GM12878 (cell line): ENCODE data around the gene SACM1L. TPM values are rescaled to one million over a fixed set of nuclear protein-coding genes. Genes with fewer than 3 reads are reported as not detected.

Experiments
- BHLHE40 ChIP-seq, 2 experiments: fragments of 450-650 bp in 1 of 2; IDR thresholded peaks; 2 replicates each; pipeline ENCODE4 v1.6.1; 2011 to 2017; ENCODE audit warnings: low read depth in 2 of 2, borderline replicate concordance in 1 of 2, improper control_type of control experiment in 1 of 2, low read length in 1 of 2, mild to moderate bottlenecking in 1 of 2
- CHD1 ChIP-seq: IDR thresholded peaks from 2 replicates; pipeline ENCODE4 v1.6.1; 2012; ENCODE audit warnings: low read depth, low read length, improper control_type of control experiment
- EP300 ChIP-seq, 2 experiments: fragments of 150-350 bp in 1 of 2; IDR thresholded peaks; 2 replicates each; pipeline ENCODE4 v1.6.1; 2011 to 2012; ENCODE audit warnings: low read depth in 2 of 2, low read length in 2 of 2, borderline replicate concordance in 1 of 2, improper control_type of control experiment in 1 of 2, inconsistent platforms in 1 of 2; ENCODE audit not compliant: control insufficient read depth in 1 of 2
- ESRRA ChIP-seq: IDR thresholded peaks from 2 replicates; pipeline ENCODE4 v1.6.1; 2012; ENCODE audit warnings: mild to moderate bottlenecking, low read length, improper control_type of control experiment
- NBN ChIP-seq: fragments of 450-650 bp; IDR thresholded peaks from 2 replicates; pipeline ENCODE4 v1.6.1; 2016
- NFYA ChIP-seq: IDR thresholded peaks from 2 replicates; pipeline ENCODE4 v1.6.1; 2011; ENCODE audit warnings: low read depth, mild to moderate bottlenecking, low read length, improper control_type of control experiment, borderline replicate concordance
- NFYB ChIP-seq: IDR thresholded peaks from 2 replicates; pipeline ENCODE4 v1.6.1; 2011; ENCODE audit warnings: low read depth, mild to moderate bottlenecking, low read length, improper control_type of control experiment, moderate library complexity; ENCODE audit not compliant: insufficient read depth
- RB1 ChIP-seq: fragments of 450-650 bp; formaldehyde crosslinking; IDR thresholded peaks from 2 replicates; pipeline ENCODE4 v1.6.1; 2017; ENCODE audit warnings: mild to moderate bottlenecking, borderline replicate concordance
- RFX5 ChIP-seq: IDR thresholded peaks from 2 replicates; pipeline ENCODE4 v1.6.1; 2011; ENCODE audit warnings: low read depth, low read length, improper control_type of control experiment
- SIX5 ChIP-seq: IDR thresholded peaks from 2 replicates; pipeline ENCODE4 v1.6.1; 2011; ENCODE audit warnings: mild to moderate bottlenecking, low read depth, low read length, moderate library complexity; ENCODE audit not compliant: severe bottlenecking
- SMAD1 ChIP-seq: fragments of 450-650 bp; IDR thresholded peaks from 2 replicates; pipeline ENCODE4 v1.6.1; 2018; ENCODE audit warnings: mild to moderate bottlenecking, low read depth; ENCODE audit not compliant: partially characterized antibody
- SMC3 ChIP-seq: IDR thresholded peaks from 2 replicates; pipeline ENCODE4 v1.6.1; 2011; ENCODE audit warnings: low read length, improper control_type of control experiment, borderline replicate concordance
- ZNF217 ChIP-seq: fragments of 450-650 bp; IDR thresholded peaks from 2 replicates; pipeline ENCODE4 v1.6.1; 2017; ENCODE audit warnings: antibody characterized with exemption, mild to moderate bottlenecking
- polyA plus RNA-seq, 11 experiments: library from polyadenylated mRNA; depleted of rRNA in 4 of 11; unstranded in 6 of 11; stranded (reverse) in 5 of 11; fragments of >200 nt; fragmentation: Nextera tagmentation in 4 of 11; fragmentation: Illumina TruSeq in 1 of 11; extraction: Ambion mirVana in 4 of 11; extraction: Trizol in 1 of 11; gene quantifications; 1 replicate in 1 of 11; 2 replicates in 10 of 11; pipeline versions ENCODE4 v1.2.1 to v1.2.3, GENCODE V29; 2011 to 2016; ENCODE audit warnings: inconsistent platforms in 2 of 11, missing spikeins in 2 of 11, low read depth in 1 of 11
- total RNA-seq, 4 experiments: library from RNA; depleted of rRNA in 3 of 4; stranded (reverse); fragments of >200 nt in 3 of 4; fragmentation: Illumina TruSeq in 1 of 4; extraction: Trizol in 1 of 4; gene quantifications; 2 replicates each; pipeline versions ENCODE4 v1.2.1 to v1.2.3, GENCODE V29; 2013 to 2021
- TF ChIP-seq, protein P1 (sequence below): fragments of 450-650 bp; IDR thresholded peaks from 2 replicates; pipeline ENCODE4 v1.6.1; 2017; ENCODE audit warnings: mild to moderate bottlenecking, moderate library complexity
- TF ChIP-seq, protein P2 (sequence below): IDR thresholded peaks from 2 replicates; pipeline ENCODE4 v1.6.1; 2011; ENCODE audit warnings: low read depth, mild to moderate bottlenecking, low read length, moderate library complexity, borderline replicate concordance; ENCODE audit errors: extremely low read depth

The SACM1L gene
- total and polyA plus RNA-seq, 10 of the 15 experiments (the other 5 are each of a cell fraction or from before 2014, with no cell fraction given) = 16.5 to 48.3 (median 28.9) TPM

DNA sequence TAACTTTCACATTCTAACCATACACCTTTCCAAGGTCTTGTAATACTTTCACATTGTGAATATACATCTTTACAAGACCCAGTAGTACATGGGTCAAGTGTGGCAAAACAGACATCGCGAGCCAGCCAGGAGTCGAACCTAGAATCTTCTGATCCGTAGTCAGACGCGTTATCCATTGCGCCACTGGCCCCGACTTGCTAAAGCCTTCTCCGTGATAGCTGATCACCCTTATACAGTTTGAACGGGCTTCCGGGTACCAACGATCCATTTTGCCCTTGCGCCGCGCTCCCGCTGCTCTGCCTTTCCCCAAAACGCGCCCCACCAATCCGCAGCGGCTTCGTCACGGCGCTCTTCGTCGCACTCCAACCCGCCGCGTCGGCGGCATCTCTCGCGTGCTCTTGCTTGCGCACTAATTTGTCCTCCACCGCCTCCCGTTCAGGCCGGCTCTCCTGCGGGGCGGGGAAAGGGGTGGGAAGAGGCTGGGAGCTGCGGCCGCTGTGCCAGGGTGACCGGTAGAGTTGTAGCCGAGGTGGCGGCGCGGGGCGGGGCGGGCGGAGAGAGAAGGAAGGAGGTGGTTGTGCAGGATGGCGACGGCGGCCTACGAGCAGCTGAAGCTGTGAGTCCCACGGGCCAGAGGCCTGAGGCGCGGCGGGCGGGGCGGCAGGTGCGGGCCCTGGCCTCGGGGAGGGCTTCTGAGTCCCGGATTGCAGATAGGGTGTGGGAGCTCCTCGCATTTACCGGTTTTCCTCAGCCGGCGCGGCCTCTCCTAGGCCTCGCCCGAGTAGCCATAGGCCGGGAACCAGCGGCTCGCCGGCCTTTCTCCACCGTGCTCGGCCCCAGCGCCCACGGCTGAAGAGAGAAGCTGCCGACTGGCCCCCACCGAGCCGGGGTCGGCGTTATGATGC lies at the start of gene SACM1L (continued):
- TF ChIP-seq SIX5 = peak; percentile 37
- no peak; the same call in 1 of the 2 replicates for TF ChIP-seq RB1
- no peak for TF ChIP-seq CHD1
- peak; percentile 70 to 86; a peak in 3 of 4 replicates for TF ChIP-seq BHLHE40 (IDR thresholded peaks at IDR 0.05; ENCODE audit: borderline replicate concordance in 1 of 2, low read depth in 2 of 2, low read length in 1 of 2)
- peak; percentile 92 for TF ChIP-seq RFX5
- TF ChIP-seq, protein P1, sequence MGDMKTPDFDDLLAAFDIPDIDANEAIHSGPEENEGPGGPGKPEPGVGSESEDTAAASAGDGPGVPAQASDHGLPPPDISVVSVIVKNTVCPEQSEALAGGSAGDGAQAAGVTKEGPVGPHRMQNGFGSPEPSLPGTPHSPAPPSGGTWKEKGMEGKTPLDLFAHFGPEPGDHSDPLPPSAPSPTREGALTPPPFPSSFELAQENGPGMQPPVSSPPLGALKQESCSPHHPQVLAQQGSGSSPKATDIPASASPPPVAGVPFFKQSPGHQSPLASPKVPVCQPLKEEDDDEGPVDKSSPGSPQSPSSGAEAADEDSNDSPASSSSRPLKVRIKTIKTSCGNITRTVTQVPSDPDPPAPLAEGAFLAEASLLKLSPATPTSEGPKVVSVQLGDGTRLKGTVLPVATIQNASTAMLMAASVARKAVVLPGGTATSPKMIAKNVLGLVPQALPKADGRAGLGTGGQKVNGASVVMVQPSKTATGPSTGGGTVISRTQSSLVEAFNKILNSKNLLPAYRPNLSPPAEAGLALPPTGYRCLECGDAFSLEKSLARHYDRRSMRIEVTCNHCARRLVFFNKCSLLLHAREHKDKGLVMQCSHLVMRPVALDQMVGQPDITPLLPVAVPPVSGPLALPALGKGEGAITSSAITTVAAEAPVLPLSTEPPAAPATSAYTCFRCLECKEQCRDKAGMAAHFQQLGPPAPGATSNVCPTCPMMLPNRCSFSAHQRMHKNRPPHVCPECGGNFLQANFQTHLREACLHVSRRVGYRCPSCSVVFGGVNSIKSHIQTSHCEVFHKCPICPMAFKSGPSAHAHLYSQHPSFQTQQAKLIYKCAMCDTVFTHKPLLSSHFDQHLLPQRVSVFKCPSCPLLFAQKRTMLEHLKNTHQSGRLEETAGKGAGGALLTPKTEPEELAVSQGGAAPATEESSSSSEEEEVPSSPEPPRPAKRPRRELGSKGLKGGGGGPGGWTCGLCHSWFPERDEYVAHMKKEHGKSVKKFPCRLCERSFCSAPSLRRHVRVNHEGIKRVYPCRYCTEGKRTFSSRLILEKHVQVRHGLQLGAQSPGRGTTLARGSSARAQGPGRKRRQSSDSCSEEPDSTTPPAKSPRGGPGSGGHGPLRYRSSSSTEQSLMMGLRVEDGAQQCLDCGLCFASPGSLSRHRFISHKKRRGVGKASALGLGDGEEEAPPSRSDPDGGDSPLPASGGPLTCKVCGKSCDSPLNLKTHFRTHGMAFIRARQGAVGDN = peak; percentile 42; the same call in 1 of the 2 replicates
- TF ChIP-seq SMC3 = no peak
- peak; percentile 70; the same call in 1 of the 2 replicates for TF ChIP-seq NFYB
- no peak for TF ChIP-seq NFYA
- peak; percentile 91 for TF ChIP-seq NBN
- no peak; the same call in 1 of the 2 replicates for TF ChIP-seq ESRRA
- no peak for TF ChIP-seq ZNF217
- peak in 1 of 2 experiments; percentile 82; a peak in 1 of 4 replicates for TF ChIP-seq EP300 (IDR thresholded peaks at IDR 0.05; ENCODE audit: borderline replicate concordance in 1 of 2, control insufficient read depth in 1 of 2, low read depth in 2 of 2, low read length in 2 of 2)
- no peak for TF ChIP-seq SMAD1
- TF ChIP-seq, protein P2, sequence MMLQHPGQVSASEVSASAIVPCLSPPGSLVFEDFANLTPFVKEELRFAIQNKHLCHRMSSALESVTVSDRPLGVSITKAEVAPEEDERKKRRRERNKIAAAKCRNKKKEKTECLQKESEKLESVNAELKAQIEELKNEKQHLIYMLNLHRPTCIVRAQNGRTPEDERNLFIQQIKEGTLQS = no peak
